IPS-18c (cell line): ENCODE data around the gene RRP1B.
A peak's percentile ranks its signal among the peaks of the same experiment; 100 is the strongest.

Source experiments
- H3K4me3 ChIP-seq: 2 replicates; pipeline ENCODE4 v1.7.0; 2013; ENCODE audit warnings: low read depth, mild to moderate bottlenecking, low read length, moderate library complexity; ENCODE audit not compliant: insufficient read depth
- H3K9me3 ChIP-seq: one replicate; pipeline ENCODE4 v1.6.1; 2013; ENCODE audit warnings: mild to moderate bottlenecking, low read length, moderate library complexity; ENCODE audit not compliant: control insufficient read depth, insufficient read depth

Gene RRP1B

DNA sequence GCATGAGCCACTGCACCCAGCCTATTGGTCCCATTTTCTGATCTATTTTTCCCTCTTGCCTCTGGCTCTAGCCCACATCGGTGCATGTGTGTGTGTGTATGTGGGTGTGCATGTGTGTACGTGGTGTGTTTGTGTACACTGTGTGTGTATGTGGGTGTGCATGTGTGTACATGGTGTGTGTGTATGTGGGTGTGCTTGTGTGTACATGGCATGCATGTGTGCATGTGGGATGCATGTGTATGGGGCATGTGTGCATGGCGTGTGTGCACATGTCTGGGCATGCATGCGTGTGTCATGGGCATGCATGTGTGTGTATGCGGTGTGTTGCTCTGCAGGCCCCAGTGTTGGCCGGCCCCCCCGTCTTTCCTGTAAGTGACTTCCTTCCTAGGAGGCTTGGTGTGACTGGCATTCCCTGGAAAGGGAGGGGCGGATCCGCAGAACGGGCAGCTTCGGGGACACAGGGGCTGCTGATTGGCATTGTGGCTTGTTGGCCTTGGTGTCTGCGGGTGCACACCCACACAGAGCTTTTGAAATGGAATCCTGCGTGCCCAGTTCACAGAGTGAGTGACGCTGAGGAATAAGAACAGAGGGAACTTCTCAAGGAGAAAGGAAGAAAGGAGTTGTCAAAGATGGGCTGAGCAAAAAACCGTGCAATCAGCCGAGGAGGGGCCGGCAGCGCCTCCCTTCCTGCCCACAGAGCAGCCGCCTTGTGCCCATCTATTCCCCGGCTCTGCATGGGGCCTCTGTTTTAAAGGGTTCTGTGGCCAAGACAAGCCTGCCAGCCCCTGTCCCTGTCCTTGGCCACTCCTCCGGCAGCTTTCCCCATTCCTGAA, 67.5 kb downstream of the RRP1B start:
- Histone ChIP-seq H3K4me3 (no peak overlapping the region), H3K9me3 (no peaks in the 10 kb centered on the region)

- no peak overlapping the region for H3K4me3 ChIP-seq
- H3K9me3 ChIP-seq: no peaks in the 10 kb centered on the region
Measured at GRCh38 chr21:43727519-43728153, 68.3 kb downstream of the RRP1B start.

DNA sequence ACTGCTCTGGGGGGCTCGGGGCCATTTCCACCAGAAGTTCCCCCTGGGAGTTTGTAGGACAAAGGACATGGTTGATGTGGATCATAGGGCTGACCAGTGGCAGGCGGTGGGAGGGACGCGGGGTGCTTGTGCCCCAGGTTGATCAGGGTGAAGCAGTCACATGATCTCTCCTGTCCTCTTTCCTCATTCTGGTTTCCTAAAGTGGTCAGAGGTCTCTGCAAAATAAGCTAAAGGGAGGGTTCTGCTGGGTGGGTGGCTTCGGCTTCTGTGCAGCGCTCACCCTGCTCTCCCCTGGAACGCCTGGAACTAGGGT, 68.8 kb downstream of the RRP1B start:
- Histone ChIP-seq H3K9me3 (no peaks in the 10 kb centered on the region), H3K4me3 (peak overlapping the region; percentile 74)

DNA sequence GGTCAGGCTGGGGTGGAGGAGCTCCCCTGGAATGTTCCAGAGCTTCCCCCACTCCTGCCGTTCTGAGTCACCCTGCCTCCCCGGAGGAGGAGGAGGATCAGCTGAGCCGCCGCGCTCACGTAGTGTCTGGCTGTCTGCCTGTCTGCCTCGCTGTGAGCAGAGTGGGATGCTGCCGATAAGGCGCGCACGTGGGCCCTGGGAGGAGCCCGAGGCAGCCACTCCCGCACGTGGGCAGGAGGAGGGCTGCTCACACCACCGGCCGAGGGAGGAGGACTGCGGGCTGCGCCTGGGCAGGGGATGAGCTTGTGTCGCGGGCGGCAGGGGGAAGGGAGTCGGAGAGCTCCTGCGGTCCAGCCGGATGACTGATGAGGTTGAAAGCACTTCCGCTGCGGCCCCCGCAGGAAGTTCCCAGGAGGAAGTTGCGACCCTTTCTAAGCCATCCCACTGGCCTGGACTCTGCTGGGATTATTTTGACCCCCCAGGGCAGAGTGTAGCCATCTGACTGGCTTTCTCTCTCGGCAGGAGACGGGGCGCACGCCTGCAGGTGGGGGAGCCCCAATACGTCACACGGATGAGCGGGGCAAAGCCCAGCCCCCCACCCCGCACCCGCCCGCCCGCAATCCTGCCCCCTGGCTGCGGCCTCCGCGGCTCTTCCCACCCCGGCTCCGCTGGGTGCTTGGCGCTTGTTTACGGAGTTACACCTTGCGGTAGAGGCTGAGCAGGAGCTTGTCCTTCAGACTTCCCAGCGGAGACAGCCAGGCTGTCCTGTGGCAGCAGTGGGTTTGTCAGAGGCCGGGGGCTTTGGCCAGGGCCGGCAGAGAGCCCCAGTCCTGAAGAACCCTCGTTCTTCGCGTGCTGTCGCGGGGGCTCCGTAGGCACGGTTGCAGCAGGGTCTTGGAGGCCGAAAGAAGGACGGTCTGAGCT, 69.4 kb downstream of the RRP1B start:
- Histone ChIP-seq H3K9me3 (no peaks in the 10 kb centered on the region), H3K4me3 (peak overlapping the region; percentile 74)

DNA sequence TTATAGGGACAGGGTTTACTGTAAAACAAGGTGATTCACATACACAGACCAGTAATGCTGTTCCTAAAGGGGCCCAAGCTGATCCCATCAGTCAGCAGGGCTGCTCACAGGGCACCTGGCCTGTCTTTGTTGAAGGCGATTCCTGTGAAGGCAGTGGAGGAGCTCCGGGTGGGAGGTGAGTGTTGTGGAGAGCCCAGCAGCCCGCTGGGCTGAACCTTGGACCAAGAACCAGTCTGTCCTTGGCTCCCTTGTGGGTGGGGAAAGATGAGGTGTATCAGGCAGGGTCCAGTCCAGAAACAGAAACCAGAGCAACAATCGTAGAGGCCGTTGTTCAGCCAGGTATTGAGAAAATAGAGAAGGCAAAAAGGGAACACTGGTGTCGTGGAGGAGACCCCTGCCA, 72.1 kb downstream of the RRP1B start:
- H3K4me3 ChIP-seq: no peak overlapping the region
- no peaks in the 10 kb centered on the region for H3K9me3 ChIP-seq

GRCh38 chr21:43731891-43732711, 72.7 kb downstream of the RRP1B start:
- Histone ChIP-seq H3K4me3 (no peak overlapping the region), H3K9me3 (peaks cover 2% of the 10 kb centered on the region)

DNA sequence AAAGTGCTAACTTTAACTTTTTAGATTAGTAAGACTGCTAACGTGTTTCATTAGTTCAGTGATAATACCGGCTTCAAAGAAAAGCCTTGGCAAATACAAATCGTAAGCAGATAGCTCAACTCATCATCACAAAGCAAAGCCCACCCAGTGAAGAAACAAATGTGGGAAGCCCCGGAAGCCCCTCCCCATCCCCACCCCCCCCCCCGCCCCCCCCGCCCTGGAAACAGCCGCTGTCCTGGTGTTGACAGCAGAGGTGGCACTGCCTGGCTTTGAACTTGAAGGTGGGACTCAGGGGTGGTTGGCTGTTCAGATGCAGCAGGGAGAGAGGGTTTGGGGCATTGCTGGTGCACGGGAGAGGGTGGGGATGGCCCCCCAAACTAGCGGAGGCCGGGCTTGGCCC, 73.7 kb downstream of the RRP1B start:
- Histone ChIP-seq H3K9me3 (peaks cover 2% of the 10 kb centered on the region), H3K4me3 (no peak overlapping the region)

DNA sequence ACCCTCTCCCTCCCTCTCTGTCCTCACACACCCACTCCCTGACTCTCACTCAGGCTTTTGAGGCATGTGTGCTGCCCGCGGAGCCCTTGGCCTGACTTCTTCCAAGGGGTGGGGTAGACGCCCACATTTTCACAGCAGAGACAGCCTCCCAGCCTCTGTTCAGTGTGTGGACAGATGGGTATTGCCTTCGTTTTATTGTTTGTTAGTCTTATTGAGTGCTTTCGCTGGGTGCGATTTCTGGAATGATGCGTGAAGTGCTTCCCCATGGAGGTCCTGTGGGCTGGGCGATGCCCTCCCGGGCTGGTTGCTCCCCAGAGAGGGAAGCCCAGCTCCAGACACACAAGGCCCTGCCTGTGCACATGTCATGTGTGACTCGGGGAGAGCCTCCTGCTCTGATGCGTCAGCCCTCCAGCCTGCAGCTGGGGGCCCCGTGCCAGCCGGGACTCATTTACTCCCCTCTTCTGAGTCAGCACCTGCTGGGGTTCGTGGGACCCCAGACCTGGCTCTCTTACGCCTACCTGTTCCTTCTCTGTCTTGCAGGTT, 74.2 kb downstream of the RRP1B start:
- Histone ChIP-seq H3K9me3 (peaks cover 2% of the 10 kb centered on the region), H3K4me3 (no peak overlapping the region)

- Histone ChIP-seq H3K9me3 (peaks cover 2% of the 10 kb centered on the region), H3K4me3 (no peak overlapping the region)
Measured at GRCh38 chr21:43734131-43734927, 75.0 kb downstream of the RRP1B start.

DNA sequence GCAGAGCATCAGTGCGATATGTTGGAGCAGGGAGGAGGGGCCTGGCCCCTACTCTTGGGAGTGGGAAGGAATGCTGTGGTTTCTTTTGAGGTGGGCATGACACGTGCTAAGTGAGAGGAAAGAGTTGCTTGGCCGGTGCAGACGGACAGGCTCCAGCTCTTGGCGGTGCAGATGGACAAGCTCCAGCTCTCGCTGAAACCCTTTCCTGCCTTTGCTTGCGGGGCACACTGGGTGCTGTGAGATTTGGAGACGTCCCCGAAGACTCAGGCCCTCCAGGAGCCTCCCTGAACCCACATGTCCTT, 75.5 kb downstream of the RRP1B start:
- peaks cover 2% of the 10 kb centered on the region for H3K9me3 ChIP-seq
- H3K4me3 ChIP-seq: no peak overlapping the region

GRCh38 chr21:43735236-43736091, 76.1 kb downstream of the RRP1B start:
- Histone ChIP-seq H3K4me3 (no peak overlapping the region), H3K9me3 (peaks cover 2% of the 10 kb centered on the region)

DNA sequence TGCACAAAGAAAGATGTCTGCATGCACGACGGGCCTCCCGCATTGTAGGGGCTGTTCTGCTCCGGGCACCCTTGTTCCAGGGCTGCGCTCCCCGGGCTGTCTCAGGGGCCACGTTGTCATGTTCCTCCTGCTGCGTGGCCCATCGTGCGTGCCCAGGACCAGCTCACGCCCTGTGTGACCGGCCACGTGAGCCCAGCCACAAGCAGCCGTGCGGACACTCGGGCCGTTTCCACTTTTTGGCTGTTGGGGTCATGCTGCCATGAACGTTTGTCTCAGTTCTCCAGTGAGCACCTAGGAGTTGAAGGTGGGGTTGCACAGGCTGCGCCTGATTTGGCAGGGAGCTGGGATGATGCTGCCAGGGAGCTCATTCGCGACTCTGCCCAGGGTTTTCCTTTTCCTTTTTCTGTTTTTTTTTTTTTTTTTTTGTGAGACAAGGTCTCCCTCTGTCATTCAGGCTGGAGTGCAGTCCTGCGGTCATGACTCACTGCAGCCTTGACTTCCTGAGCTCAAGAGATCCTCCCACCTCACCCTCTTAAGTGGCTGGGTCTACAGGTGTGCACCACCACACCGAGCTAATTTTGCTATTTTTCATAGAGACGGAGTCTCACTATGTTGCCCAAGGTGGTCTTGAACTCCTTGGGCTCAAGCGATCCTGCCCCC, 77.0 kb downstream of the RRP1B start:
- Histone ChIP-seq H3K4me3 (no peak overlapping the region), H3K9me3 (peaks cover 2% of the 10 kb centered on the region)

DNA sequence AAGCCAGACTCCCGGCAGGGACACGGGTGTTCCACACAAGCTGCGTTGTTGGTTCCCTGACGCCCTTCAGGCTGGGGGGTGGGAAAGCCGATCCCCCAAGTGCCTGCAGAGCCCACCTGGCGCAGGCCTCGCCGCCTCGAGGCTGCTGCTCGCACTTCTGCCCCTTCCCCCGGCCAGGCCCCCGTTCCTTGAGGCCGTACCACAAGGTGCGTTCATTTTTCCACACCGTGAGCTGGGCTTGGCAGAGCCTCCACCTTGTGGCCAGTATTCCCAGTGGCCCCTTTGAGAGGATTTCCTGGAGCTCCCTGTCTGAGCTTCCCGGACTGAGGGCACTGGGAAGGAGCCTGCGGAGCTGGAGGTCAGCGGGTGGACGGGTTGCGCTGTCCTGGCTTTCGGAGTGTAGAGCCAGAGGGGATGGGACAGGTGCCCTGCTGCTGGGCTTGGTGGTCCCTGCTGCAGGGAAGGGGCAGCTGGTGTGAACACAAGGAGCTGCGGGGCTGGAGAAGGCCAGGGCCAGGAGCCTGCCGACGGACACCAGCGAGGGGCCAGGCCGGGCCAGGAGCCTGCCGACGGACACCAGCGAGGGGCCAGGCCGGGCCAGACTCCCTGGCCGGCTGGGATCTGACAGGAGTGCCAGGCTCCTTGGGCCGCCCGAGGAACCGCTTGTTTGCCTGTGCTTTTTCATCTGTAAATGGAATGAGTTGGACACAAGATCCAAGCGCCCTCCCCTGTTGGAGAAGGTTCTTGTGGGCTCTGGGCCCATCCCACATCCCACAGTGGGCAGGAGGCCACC, 78.0 kb downstream of the RRP1B start:
- Histone ChIP-seq H3K9me3 (peaks cover 2% of the 10 kb centered on the region), H3K4me3 (no peak overlapping the region)

- peaks cover 2% of the 10 kb centered on the region for H3K9me3 ChIP-seq
- no peak overlapping the region for H3K4me3 ChIP-seq
Measured at GRCh38 chr21:43739621-43740435, 80.5 kb downstream of the RRP1B start.
